ENCODE measurements around the gene MAPK8IP3. TPM values are rescaled to one million over a fixed set of nuclear protein-coding genes. Genes with fewer than 3 reads are reported as not detected.
A peak's percentile ranks its signal among the peaks of the same experiment; 100 is the strongest.
"Not testable (repeated sequence)": the region's sequence is repeated elsewhere in the genome, so short reads cannot be mapped to it uniquely, and the experiment has no call there.

MAPK8IP3 gene
- total RNA-seq, 2 experiments from 2014 or later = 290 to 297 TPM

- ATAC-seq (ENCODE audit: poor library complexity) (no peak), DNase-seq (no peak)
- H3K36me3 ChIP-seq (ENCODE audit: insufficient read depth, low read length) = peaks cover 34% of the 10 kb centered on the region
- H3K4me1 ChIP-seq (ENCODE audit: insufficient read depth, low read length) = peaks cover 7% of the 10 kb centered on the region
- no peak for TF ChIP-seq CTCF (IDR thresholded peaks at IDR 0.05)
- peaks cover 61% of the 10 kb centered on the region for H3K36me3 Mint-ChIP-seq (ENCODE audit: low read depth)
- no peaks in the 10 kb centered on the region for H3K27me3 ChIP-seq (ENCODE audit: control insufficient read depth in 1 of 2, insufficient read depth in 2 of 2, low read length in 2 of 2)
- H3K4me3 ChIP-seq (ENCODE audit: low read length) = no peak overlapping the region
- H3K4me3 Mint-ChIP-seq = no peak overlapping the region
- ChIA-PET CTCF (no interaction called here), POLR2A (interaction anchor here (1.5 kb wide), 1 partner anchor 24 kb away, joined by 4 read pairs; no protein-coding TSS in a partner anchor)
- no peaks in the 10 kb centered on the region for H3K9me3 ChIP-seq (ENCODE audit: control insufficient read depth in 1 of 2, insufficient read depth in 1 of 2, low read length in 2 of 2)
- no peaks in the 10 kb centered on the region for H3K27me3 Mint-ChIP-seq
- peaks cover 13% of the 10 kb centered on the region for H3K4me1 Mint-ChIP-seq (ENCODE audit: low read depth)
- no peak overlapping the region for H3K27ac Mint-ChIP-seq
- H3K27ac ChIP-seq (ENCODE audit: low read depth in 1 of 2, low read length in 2 of 2) = no peak overlapping the region
- H3K9me3 Mint-ChIP-seq = no peaks in the 10 kb centered on the region
- intact Hi-C loops (cut with DNase I, micrococcal nuclease) = no loop called here
Observed at GRCh38 chr16:1701216-1701878, 4.6 kb upstream of the MAPK8IP3 start.

GRCh38 chr16:1705324-1705687 lies 689 bp upstream of the MAPK8IP3 start:
- intact Hi-C loops (cut with DNase I, micrococcal nuclease) = loop anchor here (1.0 to 5.0 kb wide), 7 partner anchors 27 to 398 kb away; partner anchors contain the start of genes JPT2 (in 2 of the 2), UQCC4 (in 2 of the 2), CRAMP1 (in 1 of the 2) and EME2 (in 1 of the 2)
- H3K4me1 ChIP-seq (ENCODE audit: insufficient read depth, low read length) = peaks cover 34% of the 10 kb centered on the region
- H3K27me3 Mint-ChIP-seq; H3K27me3 ChIP-seq (ENCODE audit: control insufficient read depth in 1 of 2, insufficient read depth in 2 of 2, low read length in 2 of 2); H3K9me3 Mint-ChIP-seq; H3K9me3 ChIP-seq (ENCODE audit: control insufficient read depth in 1 of 2, insufficient read depth in 1 of 2, low read length in 2 of 2): not testable (repeated sequence)
- Mint-ChIP-seq H3K27ac (peak overlapping the region; percentile 97), H3K4me1 (ENCODE audit: low read depth) (peaks cover 38% of the 10 kb centered on the region), H3K4me3 (peak overlapping the region; percentile 96), H3K36me3 (ENCODE audit: low read depth) (peaks cover 43% of the 10 kb centered on the region)
- ChIA-PET POLR2A (interaction anchor here (1.2 to 3.6 kb wide), 21 partner anchors 8 to 396 kb away, joined by 3 to 67 read pairs (median 7); partner anchors contain the start of genes CRAMP1, EME2, FAHD1 and HAGH), CTCF (interaction anchor here (0.6 to 5.1 kb wide), 22 partner anchors 8 to 342 kb away, joined by 3 to 39 read pairs (median 3); partner anchors contain the start of genes CRAMP1, EME2, IFT140 and JPT2)
- DNase-seq (peak in 3 of 14 experiments; percentile 15 to 40 (median 32)), ATAC-seq (ENCODE audit: poor library complexity) (peak; percentile 30)
- peak overlapping the region; percentile 81 for H3K4me3 ChIP-seq (ENCODE audit: low read length)
- H3K36me3 ChIP-seq (ENCODE audit: insufficient read depth, low read length) = peaks cover 12% of the 10 kb centered on the region
- H3K27ac ChIP-seq (ENCODE audit: low read depth in 1 of 2, low read length in 2 of 2) = peak overlapping the region; percentile 77 to 79

GRCh38 chr16:1706386-1707192 lies 594 bp downstream of the MAPK8IP3 start:
- Histone ChIP-seq H3K4me1 (ENCODE audit: insufficient read depth, low read length) (peaks cover 39% of the 10 kb centered on the region), H3K27me3 (ENCODE audit: control insufficient read depth in 1 of 2, insufficient read depth in 2 of 2, low read length in 2 of 2) (no peaks in the 10 kb centered on the region), H3K4me3 (ENCODE audit: low read length) (peak overlapping the region; percentile 98), H3K9me3 (ENCODE audit: control insufficient read depth in 1 of 2, insufficient read depth in 1 of 2, low read length in 2 of 2) (no peaks in the 10 kb centered on the region), H3K27ac (ENCODE audit: low read depth in 1 of 2, low read length in 2 of 2) (peak overlapping the region; percentile 58 to 67), H3K36me3 (ENCODE audit: insufficient read depth, low read length) (peaks cover 10% of the 10 kb centered on the region)
- intact Hi-C loops (cut with DNase I, micrococcal nuclease) = loop anchor here (1.0 to 5.0 kb wide), 7 partner anchors 17 to 399 kb away; partner anchors contain the start of genes UQCC4 (in 2 of the 2), CRAMP1 (in 1 of the 2), EME2 (in 1 of the 2) and FAHD1 (in 1 of the 2)
- TF ChIP-seq CTCF (IDR thresholded peaks at IDR 0.05) = no peak
- peak overlapping the region; percentile 97 for H3K27ac Mint-ChIP-seq
- peaks cover 32% of the 10 kb centered on the region for H3K36me3 Mint-ChIP-seq (ENCODE audit: low read depth)
- POLR2A ChIA-PET = interaction anchor here (0.6 to 3.6 kb wide), 31 partner anchors 9 to 449 kb away, joined by 3 to 67 read pairs (median 5); partner anchors contain the start of genes CRAMP1, EME2, FAHD1 and HAGH
- CTCF ChIA-PET = interaction anchor here (0.6 to 5.1 kb wide), 18 partner anchors 9 to 286 kb away, joined by 3 to 39 read pairs (median 4); partner anchors contain the start of genes CRAMP1, EME2, IFT140 and JPT2
- peak in 13 of 14 experiments; percentile 3 to 72 (median 41) for DNase-seq
- peaks cover 38% of the 10 kb centered on the region for H3K4me1 Mint-ChIP-seq (ENCODE audit: low read depth)
- H3K4me3 Mint-ChIP-seq = peak overlapping the region; percentile 93
- peak; percentile 50 for ATAC-seq (ENCODE audit: poor library complexity)
- H3K27me3 Mint-ChIP-seq = no peaks in the 10 kb centered on the region
- H3K9me3 Mint-ChIP-seq = no peaks in the 10 kb centered on the region
